NCI-H1417 (cell line): ENCODE data around the gene METTL6.
"Not testable (repeated sequence)": the region's sequence is repeated elsewhere in the genome, so short reads cannot be mapped to it uniquely, and the experiment has no call there.

Source experiments
- DNase-seq, 3 experiments: peaks; one replicate each; lab custom pipeline; 2025; lab: John Stamatoyannopoulos, UW

Gene METTL6, protein sequence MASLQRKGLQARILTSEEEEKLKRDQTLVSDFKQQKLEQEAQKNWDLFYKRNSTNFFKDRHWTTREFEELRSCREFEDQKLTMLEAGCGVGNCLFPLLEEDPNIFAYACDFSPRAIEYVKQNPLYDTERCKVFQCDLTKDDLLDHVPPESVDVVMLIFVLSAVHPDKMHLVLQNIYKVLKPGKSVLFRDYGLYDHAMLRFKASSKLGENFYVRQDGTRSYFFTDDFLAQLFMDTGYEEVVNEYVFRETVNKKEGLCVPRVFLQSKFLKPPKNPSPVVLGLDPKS

DNA sequence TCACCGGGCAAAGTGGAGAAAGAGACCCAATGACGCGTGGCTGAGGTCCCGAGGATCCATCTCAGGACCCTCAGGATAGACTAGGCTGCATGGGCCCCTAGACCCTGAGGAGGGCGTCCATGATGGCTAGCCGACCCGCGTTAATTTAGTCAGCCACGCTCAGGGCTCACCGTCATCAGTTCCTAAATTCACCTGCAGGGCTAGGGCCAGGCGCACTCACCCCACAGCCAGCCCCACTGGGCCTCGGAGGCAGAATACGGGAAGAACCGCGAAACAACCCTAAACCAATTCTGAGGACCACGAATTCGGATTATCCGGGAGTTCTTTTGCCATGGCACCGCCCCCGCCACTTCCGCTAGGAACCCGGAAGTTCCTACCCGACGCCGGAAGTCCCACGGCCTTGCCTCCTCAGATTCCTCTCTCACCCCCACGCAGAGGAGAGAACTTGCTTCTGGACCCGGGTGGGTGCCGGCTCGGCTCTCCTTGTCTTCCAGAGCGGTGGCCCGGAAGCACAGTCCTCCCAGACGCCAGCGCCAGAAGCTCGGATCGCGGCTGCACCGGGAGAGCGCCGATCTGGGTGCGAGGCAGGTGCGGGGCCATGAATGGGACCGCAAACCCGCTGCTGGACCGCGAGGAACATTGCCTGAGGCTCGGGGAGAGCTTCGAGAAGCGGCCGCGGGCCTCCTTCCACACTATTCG lies at the start of gene METTL6, which contains the start of gene EAF1:
Gene METTL6 (minus strand): TSS at position 363 of the 699 bp plus-strand sequence. CDS start 1,033 bp downstream, outside the sequence.
Gene EAF1 (plus strand): TSS at position 417 of the 699 bp plus-strand sequence. CDS start 182 bp downstream, at position 599.
- peak; percentile 65 to 81 (median 72) for DNase-seq

- DNase-seq, result no peak
Observed at GRCh38 chr3:15476378-15476777, 49.0 kb upstream of the METTL6 start.

GRCh38 chr3:15475161-15475560 lies 47.8 kb upstream of the METTL6 start:
- no peak for DNase-seq

DNA sequence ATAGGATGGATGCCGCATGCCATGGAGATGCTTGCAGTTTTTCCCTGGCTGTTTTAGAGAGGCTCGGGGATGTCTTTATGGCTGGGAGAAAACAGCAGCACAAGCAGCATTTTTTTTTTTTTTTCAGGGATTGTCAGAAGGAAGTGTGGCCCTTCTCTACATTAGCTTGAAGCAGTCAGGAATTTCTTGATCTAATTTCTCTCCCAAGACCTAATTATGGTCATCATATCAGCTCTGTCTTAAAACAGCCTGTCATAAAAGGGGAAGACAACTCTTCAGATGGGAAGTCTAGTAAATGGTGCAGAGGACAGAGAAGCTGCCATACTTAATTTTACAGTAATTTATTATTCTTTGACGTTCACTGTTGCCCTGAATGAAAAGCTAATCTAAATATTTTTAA lies 44.5 kb upstream of the METTL6 start:
- no peak for DNase-seq

GRCh38 chr3:15470849-15471248 lies 43.5 kb upstream of the METTL6 start:
- no peak for DNase-seq

- no peak for DNase-seq
Observed at GRCh38 chr3:15470261-15470660, 42.9 kb upstream of the METTL6 start.

GRCh38 chr3:15467227-15468181 lies 40.2 kb upstream of the METTL6 start:
- DNase-seq, result no peak

DNA sequence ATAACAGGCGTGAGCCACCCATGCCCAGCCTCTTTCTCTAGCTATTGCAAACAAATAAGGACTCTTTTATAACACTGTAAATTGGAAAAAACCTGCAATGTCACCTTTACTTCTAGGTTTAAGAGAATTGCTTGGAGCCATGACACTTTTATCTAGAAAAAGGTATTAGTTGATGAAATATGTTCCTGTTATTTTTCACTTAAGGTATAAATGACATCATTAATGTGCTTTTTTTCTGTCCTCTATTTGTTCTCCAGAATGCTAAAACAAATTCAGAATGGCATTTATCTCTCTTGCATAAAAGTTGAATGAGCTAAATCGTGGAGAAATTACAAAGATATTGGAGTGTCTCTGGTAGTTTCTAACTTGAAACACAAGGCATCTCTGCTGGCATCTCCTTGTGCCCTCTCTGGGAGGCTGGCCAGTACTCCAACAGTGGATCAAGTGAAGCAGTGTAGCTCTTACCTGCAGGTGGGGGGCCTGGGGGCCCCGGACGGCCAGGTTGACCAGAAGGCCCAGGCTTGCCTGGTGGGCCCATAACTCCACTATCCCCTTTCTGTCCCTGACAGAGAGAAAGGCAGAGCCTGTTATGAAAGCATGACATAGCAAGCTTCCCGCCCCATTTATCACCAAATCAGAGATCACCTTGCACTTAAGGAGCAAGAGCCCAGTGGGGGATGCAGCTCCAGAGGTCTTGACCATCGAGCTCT lies 38.7 kb upstream of the METTL6 start:
- no peak for DNase-seq

GRCh38 chr3:15462451-15462850 lies 35.1 kb upstream of the METTL6 start:
- no peak for DNase-seq

- no peak for DNase-seq
Observed at GRCh38 chr3:15460891-15461531, 33.7 kb upstream of the METTL6 start.

- DNase-seq, result no peak
Observed at GRCh38 chr3:15458212-15458780, 31.0 kb upstream of the METTL6 start.

GRCh38 chr3:15456915-15457314 lies 29.6 kb upstream of the METTL6 start:
- not testable (repeated sequence) for DNase-seq

GRCh38 chr3:15456321-15456720 lies 29.0 kb upstream of the METTL6 start:
- DNase-seq, result no peak

GRCh38 chr3:15455756-15456155 lies 28.4 kb upstream of the METTL6 start:
- no peak for DNase-seq

DNA sequence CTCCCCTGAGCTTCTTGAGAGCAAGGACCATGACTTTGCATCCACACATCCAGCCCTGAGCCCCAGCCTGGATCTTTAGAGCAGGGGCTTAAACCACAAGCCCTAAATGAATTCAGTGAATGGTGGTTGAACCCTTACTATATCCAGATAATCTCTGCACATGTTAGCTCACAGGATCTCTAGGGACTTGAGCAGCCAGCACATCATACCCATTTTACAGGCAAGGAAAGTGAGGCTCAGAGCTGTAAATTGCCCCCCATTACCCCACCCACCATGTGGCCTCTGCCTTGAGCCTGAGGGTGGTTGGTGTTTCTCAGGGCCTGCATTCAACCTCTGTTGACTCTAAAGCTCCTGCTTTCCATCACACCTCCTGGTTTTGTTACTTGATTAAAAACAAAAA lies 27.6 kb upstream of the METTL6 start:
- no peak for DNase-seq

GRCh38 chr3:15453991-15454625 lies 26.8 kb upstream of the METTL6 start:
- DNase-seq, result no peak

DNA sequence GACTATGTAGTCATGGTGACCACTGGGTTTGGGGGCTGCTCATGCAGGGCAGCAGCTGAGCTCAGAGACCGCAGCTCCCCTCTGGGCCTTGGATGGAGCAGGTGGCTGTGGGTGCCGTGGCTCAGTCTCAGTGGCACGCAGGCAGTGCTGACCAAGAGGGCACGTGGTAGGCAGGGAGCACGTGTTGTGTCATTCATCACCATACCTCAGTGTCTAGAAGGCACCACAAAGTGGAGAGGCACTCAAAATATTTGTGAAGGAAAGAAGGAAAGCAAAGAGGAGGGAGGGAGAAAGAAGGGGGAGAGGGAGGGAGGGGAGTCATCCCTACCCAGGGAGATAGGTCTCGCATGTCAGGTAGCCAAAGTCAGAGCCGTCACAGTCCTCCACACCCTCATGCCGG lies 26.2 kb upstream of the METTL6 start:
- no peak for DNase-seq

- DNase-seq, result no peak
Observed at GRCh38 chr3:15452961-15453360, 25.6 kb upstream of the METTL6 start.

DNA sequence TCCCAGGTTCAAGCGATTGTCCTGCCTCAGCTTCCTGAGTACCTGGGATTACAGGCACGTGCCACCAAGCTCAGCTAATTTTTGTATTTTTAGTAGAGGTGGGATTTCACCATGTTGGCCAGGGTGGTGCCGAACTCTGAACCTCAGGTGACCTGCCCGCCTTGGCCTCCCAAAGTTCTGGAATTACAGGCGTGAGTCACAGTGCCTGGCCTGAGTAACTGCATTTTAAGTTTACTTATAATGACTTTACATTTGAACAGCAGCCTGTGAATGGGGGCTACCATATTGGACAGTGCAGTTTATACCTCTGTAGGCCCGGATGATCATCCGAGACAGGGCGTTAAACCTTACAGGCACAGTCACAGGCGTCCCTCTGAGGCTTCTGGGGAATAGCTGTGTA lies 24.8 kb upstream of the METTL6 start:
- no peak for DNase-seq
